ENCODE results near the gene SHISA9. TPM values are rescaled to one million over a fixed set of nuclear protein-coding genes. Genes with fewer than 3 reads are reported as not detected.

Gene SHISA9
- total RNA-seq, 1 experiment from 2014 or later, result not detected

- H3K4me2 ChIP-seq (ENCODE audit: low read length), result no peak overlapping the region
- intact Hi-C loops (cut with micrococcal nuclease), result no loop called here
- ChIA-PET CTCF (no interaction called here), RAD21 (ENCODE audit: low non-redundant PET in 1 of 2, low total read pairs in 2 of 2, uncharacterized antibody in 2 of 2, unreplicated experiment in 2 of 2) (no interaction called here), POLR2A (no interaction called here)
- no peak overlapping the region for H2AFZ ChIP-seq (ENCODE audit: low read depth, low read length, poor library complexity, severe bottlenecking)
- H3K9me3 ChIP-seq (ENCODE audit: control insufficient read depth in 1 of 2, insufficient read depth in 1 of 2, low read depth in 1 of 2, low read length in 2 of 2), result 0 out of 4 replicates have a peak, but pooled peaks cover 0 to 3% of the 10 kb centered on the region in 2 experiments
- H3K9ac ChIP-seq (ENCODE audit: low read length), result no peak overlapping the region
- DNase-seq (ENCODE audit: low read depth, low spot score) (no peak), ATAC-seq (no peak)
- H3K4me1 ChIP-seq (ENCODE audit: control insufficient read depth in 1 of 2, insufficient read depth in 2 of 2, low read length in 2 of 2), result no peaks in the 10 kb centered on the region
- no peaks in the 10 kb centered on the region for H3K9me2 ChIP-seq (ENCODE audit: insufficient read depth)
- TF ChIP-seq RAD21 (IDR thresholded peaks at IDR 0.05; ENCODE audit: low read depth) (no peak), EZH2 (IDR thresholded peaks at IDR 0.05) (no peak), JUND (IDR thresholded peaks at IDR 0.05) (no peak), CTCF (IDR thresholded peaks at IDR 0.05 in 2 of 3, conservative IDR thresholded peaks at IDR 0.05 in 1 of 3; ENCODE audit: borderline replicate concordance in 1 of 3, insufficient read depth in 1 of 3, low read depth in 2 of 3, low read length in 2 of 3) (no peak), EGR1 (IDR thresholded peaks at IDR 0.05; ENCODE audit: low read depth) (no peak), CBX3 (IDR thresholded peaks at IDR 0.05; ENCODE audit: low read depth) (no peak), SP1 (IDR thresholded peaks at IDR 0.05; ENCODE audit: low read depth) (no peak), ZBTB33 (IDR thresholded peaks at IDR 0.05; ENCODE audit: extremely low read depth, insufficient replicate concordance, low read length) (no peak), ATF3 (IDR thresholded peaks at IDR 0.05) (no peak), POLR2A (IDR thresholded peaks at IDR 0.05; ENCODE audit: borderline replicate concordance, extremely low read depth, insufficient read depth, insufficient read length) (no peak), MAX (IDR thresholded peaks at IDR 0.05) (no peak), SRF (IDR thresholded peaks at IDR 0.05; ENCODE audit: low read depth) (no peak), ZNF274 (IDR thresholded peaks at IDR 0.05; ENCODE audit: low read depth, low read length) (no peak), REST (IDR thresholded peaks at IDR 0.05; ENCODE audit: low read depth) (no peak), CEBPB (IDR thresholded peaks at IDR 0.05; ENCODE audit: low read depth) (no peak), FOSL1 (IDR thresholded peaks at IDR 0.05; ENCODE audit: low read depth) (no peak), POLR2AphosphoS5 (IDR thresholded peaks at IDR 0.05; ENCODE audit: low read depth, low read length) (no peak)
- no peak overlapping the region for H3K27ac ChIP-seq (ENCODE audit: low read depth, low read length)
- no peak overlapping the region for H3K4me3 ChIP-seq (replicated peaks in 1 of 2; ENCODE audit: low read depth in 1 of 2, low read length in 2 of 2)
- no peaks in the 10 kb centered on the region for H3K36me3 ChIP-seq (ENCODE audit: control insufficient read depth in 1 of 2, insufficient read depth in 2 of 2, low read length in 2 of 2)
- no peaks in the 10 kb centered on the region for H3K79me2 ChIP-seq (ENCODE audit: insufficient read depth, low read length)
- no TSS peak for BruUV-seq (replicated peaks)
- no peaks in the 10 kb centered on the region for H4K20me1 ChIP-seq (ENCODE audit: insufficient read depth)
- H3K27me3 ChIP-seq (ENCODE audit: insufficient read depth, low read length), result no peaks in the 10 kb centered on the region
Measured at GRCh38 chr16:13047276-13047675, 145.9 kb downstream of the SHISA9 start.
